ENCODE measurements around the gene DYRK1B. TPM values are rescaled to one million over a fixed set of nuclear protein-coding genes. Genes with fewer than 3 reads are reported as not detected.

The DYRK1B gene
- total RNA-seq, 1 donor from 2014 or later: 31.4 TPM

DNA sequence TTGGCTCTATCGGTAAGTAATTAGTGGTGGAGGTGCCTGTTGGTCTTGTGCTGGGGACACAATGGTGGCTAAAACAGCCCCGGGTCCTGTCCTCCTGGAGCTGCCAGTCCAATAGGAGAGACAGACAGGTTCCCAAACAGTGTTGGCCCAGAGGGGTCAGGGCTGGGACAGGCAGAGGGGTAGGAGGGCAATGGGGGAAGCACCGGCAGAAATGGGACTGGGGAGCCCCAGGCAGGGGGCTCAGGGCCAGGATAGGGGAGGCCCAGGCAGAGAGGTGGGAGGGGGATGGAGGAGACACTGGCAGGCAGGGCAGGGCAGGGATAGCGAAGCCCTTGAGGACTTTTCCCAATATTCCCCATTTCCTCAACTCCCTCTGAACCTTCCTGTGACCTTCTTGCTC lies 14.4 kb upstream of the DYRK1B start:
- no peak for TF ChIP-seq EZH2 (IDR thresholded peaks at IDR 0.05; ENCODE audit: insufficient read depth, low read length)
- TF ChIP-seq, protein P1, sequence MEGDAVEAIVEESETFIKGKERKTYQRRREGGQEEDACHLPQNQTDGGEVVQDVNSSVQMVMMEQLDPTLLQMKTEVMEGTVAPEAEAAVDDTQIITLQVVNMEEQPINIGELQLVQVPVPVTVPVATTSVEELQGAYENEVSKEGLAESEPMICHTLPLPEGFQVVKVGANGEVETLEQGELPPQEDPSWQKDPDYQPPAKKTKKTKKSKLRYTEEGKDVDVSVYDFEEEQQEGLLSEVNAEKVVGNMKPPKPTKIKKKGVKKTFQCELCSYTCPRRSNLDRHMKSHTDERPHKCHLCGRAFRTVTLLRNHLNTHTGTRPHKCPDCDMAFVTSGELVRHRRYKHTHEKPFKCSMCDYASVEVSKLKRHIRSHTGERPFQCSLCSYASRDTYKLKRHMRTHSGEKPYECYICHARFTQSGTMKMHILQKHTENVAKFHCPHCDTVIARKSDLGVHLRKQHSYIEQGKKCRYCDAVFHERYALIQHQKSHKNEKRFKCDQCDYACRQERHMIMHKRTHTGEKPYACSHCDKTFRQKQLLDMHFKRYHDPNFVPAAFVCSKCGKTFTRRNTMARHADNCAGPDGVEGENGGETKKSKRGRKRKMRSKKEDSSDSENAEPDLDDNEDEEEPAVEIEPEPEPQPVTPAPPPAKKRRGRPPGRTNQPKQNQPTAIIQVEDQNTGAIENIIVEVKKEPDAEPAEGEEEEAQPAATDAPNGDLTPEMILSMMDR (IDR thresholded peaks at IDR 0.05; ENCODE audit: insufficient read depth, low read depth, low read length): no peak
- Mint-ChIP-seq H3K36me3 (ENCODE audit: low read depth, unreplicated experiment) (no peaks in the 10 kb centered on the region), H3K9me3 (ENCODE audit: unreplicated experiment) (peaks cover 2% of the 10 kb centered on the region), H3K4me1 (ENCODE audit: low read depth, unreplicated experiment) (peaks cover 22% of the 10 kb centered on the region), H3K27me3 (ENCODE audit: low read depth, unreplicated experiment) (no peaks in the 10 kb centered on the region), H3K4me3 (ENCODE audit: unreplicated experiment) (no peak overlapping the region), H3K27ac (ENCODE audit: unreplicated experiment) (no peak overlapping the region)
- peaks cover 24% of the 10 kb centered on the region for H4K20me1 ChIP-seq (ENCODE audit: insufficient read depth, low read length)
- no peaks in the 10 kb centered on the region for H3K9me3 ChIP-seq (ENCODE audit: insufficient read depth, low read depth, low read length)
- no peaks in the 10 kb centered on the region for H3K36me3 ChIP-seq (ENCODE audit: insufficient read depth, low read length)
- DNase-seq (ENCODE audit: low read depth) (no peak), FAIRE-seq (no peak)
- H3K4me2 ChIP-seq (ENCODE audit: low read length): no peak overlapping the region
- no peak overlapping the region for H3K4me3 ChIP-seq (ENCODE audit: insufficient read depth, low read depth, low read length)
- no peaks in the 10 kb centered on the region for H3K27me3 ChIP-seq (ENCODE audit: insufficient read depth, low read length)
- H3K4me1 ChIP-seq (ENCODE audit: insufficient read depth, low read length): peaks cover 20% of the 10 kb centered on the region
- no peak overlapping the region for H3K9ac ChIP-seq (ENCODE audit: low read length)
- H2AFZ ChIP-seq (ENCODE audit: low read depth, low read length): no peak overlapping the region
- no peak overlapping the region for H3K27ac ChIP-seq (ENCODE audit: low read depth, low read length)
- H3K79me2 ChIP-seq (ENCODE audit: insufficient read depth, low read length): peaks cover 28% of the 10 kb centered on the region

DNA sequence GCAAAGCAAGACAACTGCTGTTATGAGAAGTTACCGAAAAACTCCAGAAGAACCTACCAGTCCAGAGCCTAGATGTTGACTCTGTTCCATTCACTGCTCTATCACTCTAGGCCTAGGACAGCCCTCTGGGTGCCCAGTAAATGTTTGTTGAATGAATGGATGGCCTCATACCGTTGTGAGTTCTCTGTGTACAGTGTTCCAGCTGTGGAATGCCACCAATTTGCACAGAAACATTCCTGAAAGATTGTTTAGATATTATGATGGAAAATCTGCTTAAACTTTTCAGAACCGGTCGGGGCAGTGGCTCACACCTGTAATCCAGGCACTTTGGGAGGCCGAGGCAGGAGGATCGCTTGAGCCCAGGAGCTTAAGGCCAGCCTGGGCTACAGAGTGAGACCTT lies 13.6 kb upstream of the DYRK1B start:
- Mint-ChIP-seq H3K27me3 (ENCODE audit: low read depth, unreplicated experiment) (no peaks in the 10 kb centered on the region), H3K9me3 (ENCODE audit: unreplicated experiment) (peaks cover 2% of the 10 kb centered on the region), H3K4me1 (ENCODE audit: low read depth, unreplicated experiment) (peaks cover 28% of the 10 kb centered on the region), H3K4me3 (ENCODE audit: unreplicated experiment) (peak overlapping the region; percentile 98), H3K27ac (ENCODE audit: unreplicated experiment) (peak overlapping the region; percentile 93), H3K36me3 (ENCODE audit: low read depth, unreplicated experiment) (no peaks in the 10 kb centered on the region)
- Histone ChIP-seq H3K4me2 (ENCODE audit: low read length) (no peak overlapping the region), H2AFZ (ENCODE audit: low read depth, low read length) (no peak overlapping the region), H3K4me3 (ENCODE audit: insufficient read depth, low read depth, low read length) (no peak overlapping the region), H3K79me2 (ENCODE audit: insufficient read depth, low read length) (peaks cover 37% of the 10 kb centered on the region), H3K36me3 (ENCODE audit: insufficient read depth, low read length) (no peaks in the 10 kb centered on the region), H4K20me1 (ENCODE audit: insufficient read depth, low read length) (peaks cover 32% of the 10 kb centered on the region), H3K27ac (ENCODE audit: low read depth, low read length) (no peak overlapping the region), H3K9ac (ENCODE audit: low read length) (no peak overlapping the region), H3K4me1 (ENCODE audit: insufficient read depth, low read length) (peaks cover 22% of the 10 kb centered on the region), H3K9me3 (ENCODE audit: insufficient read depth, low read depth, low read length) (no peaks in the 10 kb centered on the region), H3K27me3 (ENCODE audit: insufficient read depth, low read length) (no peaks in the 10 kb centered on the region)
- no peak for FAIRE-seq
- TF ChIP-seq, protein P1 (IDR thresholded peaks at IDR 0.05; ENCODE audit: insufficient read depth, low read depth, low read length): no peak
- TF ChIP-seq EZH2 (IDR thresholded peaks at IDR 0.05; ENCODE audit: insufficient read depth, low read length): no peak
- no peak for DNase-seq (ENCODE audit: low read depth)

DNA sequence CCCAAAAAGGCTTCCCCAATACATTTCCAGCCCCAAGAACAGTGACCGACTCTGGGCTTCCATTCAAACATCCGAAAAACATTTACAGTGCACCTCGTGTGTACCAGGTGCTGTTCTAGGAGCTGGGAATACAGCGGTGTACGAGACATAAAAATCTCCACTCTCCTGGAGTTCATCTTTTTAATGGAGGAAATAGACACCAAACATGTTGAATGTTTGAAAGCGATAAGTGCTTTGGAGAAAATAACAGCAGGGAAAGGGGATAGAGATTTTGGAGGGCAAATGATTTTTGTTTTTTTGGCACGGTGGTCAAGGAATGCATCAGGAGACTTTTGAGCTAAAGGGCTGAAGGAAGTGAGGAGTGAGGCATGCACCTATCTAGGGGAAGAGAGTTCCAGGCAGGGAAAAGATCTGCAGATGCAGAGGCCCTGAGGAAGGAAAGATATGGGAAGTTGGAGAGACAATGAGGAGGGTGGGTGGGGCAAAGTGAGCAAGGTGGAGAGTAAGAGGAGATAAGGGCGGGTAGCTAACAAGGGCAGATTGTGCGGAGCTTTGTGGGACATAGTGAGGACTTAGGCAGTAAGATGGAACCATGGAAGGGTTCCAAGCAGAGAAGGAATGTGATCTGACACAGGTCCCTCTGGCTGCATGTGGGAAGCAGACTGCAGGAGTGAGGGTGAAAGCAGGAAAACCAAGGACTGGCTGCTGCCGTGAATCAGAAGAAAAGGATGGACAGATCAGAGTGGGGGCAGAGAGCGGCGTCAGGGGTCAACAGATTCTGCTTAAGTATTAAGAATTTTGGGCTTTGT lies 12.9 kb upstream of the DYRK1B start:
- no peak for DNase-seq (ENCODE audit: low read depth)
- peaks cover 2% of the 10 kb centered on the region for H3K9me3 Mint-ChIP-seq (ENCODE audit: unreplicated experiment)
- no peaks in the 10 kb centered on the region for H3K36me3 Mint-ChIP-seq (ENCODE audit: low read depth, unreplicated experiment)
- peak overlapping the region; percentile 93 for H3K27ac Mint-ChIP-seq (ENCODE audit: unreplicated experiment)
- Histone ChIP-seq H3K79me2 (ENCODE audit: insufficient read depth, low read length) (peaks cover 42% of the 10 kb centered on the region), H3K9ac (ENCODE audit: low read length) (peak overlapping the region; percentile 96), H3K4me1 (ENCODE audit: insufficient read depth, low read length) (peaks cover 25% of the 10 kb centered on the region), H3K36me3 (ENCODE audit: insufficient read depth, low read length) (no peaks in the 10 kb centered on the region), H3K9me3 (ENCODE audit: insufficient read depth, low read depth, low read length) (no peaks in the 10 kb centered on the region), H3K4me2 (ENCODE audit: low read length) (peak overlapping the region; percentile 87), H4K20me1 (ENCODE audit: insufficient read depth, low read length) (peaks cover 37% of the 10 kb centered on the region), H3K27me3 (ENCODE audit: insufficient read depth, low read length) (no peaks in the 10 kb centered on the region), H3K4me3 (ENCODE audit: insufficient read depth, low read depth, low read length) (peak overlapping the region; percentile 96), H2AFZ (ENCODE audit: low read depth, low read length) (peak overlapping the region; percentile 95), H3K27ac (ENCODE audit: low read depth, low read length) (peak overlapping the region; percentile 29)
- H3K27me3 Mint-ChIP-seq (ENCODE audit: low read depth, unreplicated experiment): no peaks in the 10 kb centered on the region
- TF ChIP-seq EZH2 (IDR thresholded peaks at IDR 0.05; ENCODE audit: insufficient read depth, low read length): no peak
- TF ChIP-seq, protein P1 (IDR thresholded peaks at IDR 0.05; ENCODE audit: insufficient read depth, low read depth, low read length): no peak
- H3K4me3 Mint-ChIP-seq (ENCODE audit: unreplicated experiment): peak overlapping the region; percentile 98
- no peak for FAIRE-seq
- peaks cover 32% of the 10 kb centered on the region for H3K4me1 Mint-ChIP-seq (ENCODE audit: low read depth, unreplicated experiment)

Measured in astrocyte (in vitro differentiated cells and primary cell).